8988T (cell line): ENCODE results near the gene MGAT4A.
A peak's percentile ranks its signal among the peaks of the same experiment; 100 is the strongest.

ENCODE experiments used
- DNase-seq: peaks from one replicate; pipeline ENCODE4 v3.0.0; 2011

MGAT4A gene

DNA sequence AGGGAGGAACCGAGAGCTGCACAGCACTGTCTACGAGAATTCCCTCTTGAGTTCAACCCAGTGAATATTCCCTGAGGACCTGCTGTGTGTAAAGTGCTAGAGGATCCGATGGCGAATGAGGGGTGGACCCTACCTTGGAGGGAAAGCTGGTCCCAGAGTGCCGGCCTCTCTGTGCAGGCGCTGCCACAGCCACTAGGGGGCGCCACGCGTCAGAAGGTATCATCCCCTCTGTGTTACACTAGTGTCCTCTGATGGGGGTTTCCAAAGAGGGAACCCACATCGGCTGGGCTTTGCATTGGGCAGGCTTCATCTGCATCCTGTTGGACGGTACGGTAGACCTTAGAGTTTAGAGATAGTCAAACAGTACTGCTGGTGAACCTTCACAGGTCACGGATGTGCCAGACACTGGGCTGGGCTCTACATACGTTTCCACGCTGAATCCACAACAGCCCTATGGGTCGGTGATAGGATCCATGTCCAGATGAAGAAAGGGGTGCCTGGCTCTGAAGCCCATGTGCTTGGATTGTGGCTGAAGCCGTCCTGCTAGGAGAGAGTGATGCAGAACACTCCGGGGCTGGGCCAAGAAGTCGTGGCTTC is 161.6 kb downstream of the MGAT4A start:
- peak; percentile 84 for DNase-seq
